DND-41 (cell line): ENCODE results near the gene SOX6.

Source experiments
- ATAC-seq: fragments of 200-7000 bp; cut with Tn5 transposase; 3 replicates; pipeline ENCODE4 v1.9.1; 2021; ENCODE audit warnings: low read depth; ENCODE audit not compliant: insufficient read depth
- DNase-seq: peaks from one replicate; pipeline ENCODE4 v3.0.0-alpha.2; 2020
- H2AFZ ChIP-seq: 2 replicates; pipeline ENCODE4 v1.6.0; 2012; ENCODE audit warnings: low read depth, low read length
- H3K27ac ChIP-seq: 2 replicates; pipeline ENCODE4 v1.5.1; 2012; ENCODE audit warnings: low read length, inconsistent platforms
- H3K27me3 ChIP-seq: fragments of 200-600 bp; sonication (generic); 2 replicates; pipeline ENCODE4 v1.6.0; 2012; ENCODE audit warnings: low read length, mild to moderate bottlenecking, inconsistent platforms; ENCODE audit not compliant: insufficient read depth, poor library complexity
- H3K36me3 ChIP-seq: 2 replicates; pipeline ENCODE4 v1.5.1; 2012; ENCODE audit warnings: low read length, inconsistent platforms; ENCODE audit not compliant: insufficient read depth
- H3K4me1 ChIP-seq: 2 replicates; pipeline ENCODE4 v1.5.1; 2012; ENCODE audit warnings: mild to moderate bottlenecking, low read length; ENCODE audit not compliant: insufficient read depth
- H3K4me2 ChIP-seq: 2 replicates; pipeline ENCODE4 v1.6.0; 2012; ENCODE audit warnings: mild to moderate bottlenecking, moderate library complexity, low read length, inconsistent platforms; ENCODE audit not compliant: insufficient read depth
- H3K4me3 ChIP-seq, 2 experiments: fragments of 200-600 bp in 1 of 2; shearing (Covaris generic) in 1 of 2; 2 replicates each; pipeline ENCODE4 v1.5.1; 2012 to 2016; ENCODE audit warnings: inconsistent platforms in 2 of 2, low read length in 2 of 2, mild to moderate bottlenecking in 2 of 2, low read depth in 1 of 2, moderate library complexity in 1 of 2
- H3K79me2 ChIP-seq: 2 replicates; pipeline ENCODE4 v1.6.0; 2012; ENCODE audit warnings: low read length, inconsistent platforms; ENCODE audit not compliant: insufficient read depth
- H3K9ac ChIP-seq: 2 replicates; pipeline ENCODE4 v1.6.0; 2012; ENCODE audit warnings: low read depth, mild to moderate bottlenecking, inconsistent platforms, low read length, moderate library complexity
- H3K9me3 ChIP-seq: 2 replicates; pipeline ENCODE4 v1.5.1; 2012; ENCODE audit warnings: low read length, moderate library complexity, mild to moderate bottlenecking, inconsistent platforms; ENCODE audit not compliant: insufficient read depth, severe bottlenecking
- H4K20me1 ChIP-seq: 2 replicates; pipeline ENCODE4 v1.6.0; 2012; ENCODE audit warnings: low read length; ENCODE audit not compliant: insufficient read depth
- CTCF ChIP-seq: IDR thresholded peaks from 2 replicates; pipeline ENCODE4 v1.5.1; 2012; ENCODE audit warnings: borderline replicate concordance, low read length, moderate library complexity, mild to moderate bottlenecking; ENCODE audit not compliant: poor library complexity, severe bottlenecking; ENCODE audit errors: extremely low read depth
- EZH2 ChIP-seq: IDR thresholded peaks from 3 replicates; pipeline ENCODE4 v1.6.1; 2012; ENCODE audit warnings: borderline replicate concordance, low read depth, mild to moderate bottlenecking, moderate library complexity, low read length, inconsistent platforms; ENCODE audit not compliant: severe bottlenecking

SOX6 gene

GRCh38 chr11:16337421-16338213, 18.7 kb downstream of the SOX6 start:
- Histone ChIP-seq H4K20me1 (no peaks in the 10 kb centered on the region), H3K9me3 (no peaks in the 10 kb centered on the region), H3K27me3 (no peaks in the 10 kb centered on the region), H3K36me3 (no peaks in the 10 kb centered on the region), H3K27ac (no peak overlapping the region), H3K4me3 (no peak overlapping the region), H3K9ac (no peak overlapping the region), H3K79me2 (no peaks in the 10 kb centered on the region), H3K4me2 (no peak overlapping the region), H3K4me1 (no peaks in the 10 kb centered on the region), H2AFZ (no peak overlapping the region)
- no peak for TF ChIP-seq CTCF
- DNase-seq (no peak), ATAC-seq (peak; percentile 49; the same call in 1 of the 3 replicates)

DNA sequence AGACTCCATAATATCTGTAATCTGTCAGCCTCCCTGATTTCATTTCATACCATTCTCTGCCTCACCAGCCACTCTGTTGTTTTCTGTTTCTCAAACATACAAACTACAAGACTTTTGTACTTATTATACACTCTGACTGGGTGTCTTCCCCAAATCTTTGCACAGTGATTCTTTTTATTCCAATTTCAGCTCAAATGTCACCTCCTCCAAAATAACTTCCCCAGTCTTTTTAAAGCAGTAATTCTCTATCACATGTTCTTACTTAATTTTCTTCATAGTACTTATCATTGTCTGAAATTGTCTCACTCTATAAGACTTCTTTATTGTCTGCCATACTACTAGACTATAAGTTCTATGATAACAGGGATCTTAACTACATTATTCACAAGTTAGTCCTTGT, 19.6 kb downstream of the SOX6 start:
- DNase-seq: no peak

GRCh38 chr11:16336204-16336603, 20.1 kb downstream of the SOX6 start:
- H3K4me2 ChIP-seq: no peak overlapping the region
- no peaks in the 10 kb centered on the region for H3K27me3 ChIP-seq
- no peak overlapping the region for H3K27ac ChIP-seq
- no peak overlapping the region for H3K9ac ChIP-seq
- H3K36me3 ChIP-seq: no peaks in the 10 kb centered on the region
- H4K20me1 ChIP-seq: no peaks in the 10 kb centered on the region
- H3K4me1 ChIP-seq: no peaks in the 10 kb centered on the region
- no peak overlapping the region for H2AFZ ChIP-seq
- no peaks in the 10 kb centered on the region for H3K79me2 ChIP-seq
- no peaks in the 10 kb centered on the region for H3K9me3 ChIP-seq
- DNase-seq (no peak), ATAC-seq (no peak)
- TF ChIP-seq EZH2 (no peak), CTCF (no peak)
- H3K4me3 ChIP-seq: no peak overlapping the region

More for the DNA sequence above, 19.6 kb downstream of the SOX6 start:
- TF ChIP-seq CTCF (no peak), EZH2 (no peak)
- Histone ChIP-seq H3K9me3 (no peaks in the 10 kb centered on the region), H3K4me2 (no peak overlapping the region), H2AFZ (no peak overlapping the region), H3K9ac (no peak overlapping the region), H3K4me3 (no peak overlapping the region), H4K20me1 (no peaks in the 10 kb centered on the region), H3K36me3 (no peaks in the 10 kb centered on the region), H3K79me2 (no peaks in the 10 kb centered on the region), H3K4me1 (no peaks in the 10 kb centered on the region), H3K27ac (no peak overlapping the region), H3K27me3 (no peaks in the 10 kb centered on the region)
- no peak for ATAC-seq
